Pancreas (tissue), 10 donors: ENCODE data around the gene HOXB5. TPM values are rescaled to one million over a fixed set of nuclear protein-coding genes. Genes with fewer than 3 reads are reported as not detected.
A peak's percentile ranks its signal among the peaks of the same experiment; 100 is the strongest.

ENCODE experiments used
- ATAC-seq, 4 donors: fragments of 200-7000 bp; cut with Tn5 transposase; one replicate each; pipeline versions ENCODE4 v1.8.0 to v1.9.1; 2020; ENCODE audit warnings: mild to moderate bottlenecking in 4 of 4, moderate library complexity in 4 of 4
- DNase-seq, 6 donors: peaks; one replicate each; pipeline ENCODE4 v3.0.0-alpha.2; 2020
- FAIRE-seq: peaks from 2 replicates; lab custom pipeline; 2012; peaks lifted over from hg19 to GRCh38; lab: Jason Lieb, UNC
- H3K27ac ChIP-seq, 4 donors: fragments of 200-600 bp; sonication (generic); 1 replicate in 3 of 4; 2 replicates in 1 of 4; pipeline versions ENCODE4 v1.5.0 to v1.8.0; 2020
- H3K27me3 ChIP-seq, 4 donors: fragments of 200-600 bp; one replicate each; pipeline ENCODE4 v1.8.0; 2021
- H3K36me3 ChIP-seq, 3 donors: fragments of 200-600 bp; sonication (generic) in 1 of 3; one replicate each; pipeline versions ENCODE4 v1.5.0 to v1.8.0; 2020 to 2021
- H3K4me1 ChIP-seq, 3 donors: fragments of 200-600 bp; one replicate each; pipeline ENCODE4 v1.8.0; 2021
- H3K4me3 ChIP-seq, 4 donors: fragments of 200-600 bp; sonication (generic) in 2 of 4; one replicate each; pipeline versions ENCODE4 v1.5.0 to v1.8.0; 2020 to 2021
- H3K9me3 ChIP-seq, 4 donors: fragments of 200-600 bp; one replicate each; pipeline ENCODE4 v1.8.0; 2021
- CTCF ChIP-seq, 4 donors: fragments of 200-600 bp; sonication (generic) in 3 of 4; IDR thresholded peaks; one replicate each; pipeline versions ENCODE4 v1.5.0 to v1.8.0; 2021; ENCODE audit warnings: antibody characterized with exemption in 4 of 4
- WGBS, 2 donors: extraction: QIAGEN DNeasy Blood & Tissue Kit; methylation state at CpG; one replicate each; pipeline ENCODE4 v1.1.7; 2013; 5-methylcytosine and 5-hydroxymethylcytosine counted together
- intact Hi-C, 3 donors: fragments of 100-400 bp; cut with DNase I; formaldehyde crosslinking; loops; one replicate each; pipeline versions ENCODE4 v1.11.1 to v1.14.2; 2022
- polyA plus RNA-seq, 2 donors: library from polyadenylated mRNA; stranded (reverse); fragments of 200-250 nt; gene quantifications; one replicate each; pipeline ENCODE4 v1.2.3, GENCODE V29; 2013
- total RNA-seq, 6 donors: library from RNA; stranded (reverse); fragmentation: NEBNext Ultra II Directional in 4 of 6; extraction: Animal tissue kit (Norgen Biotek cat#: 25700) in 4 of 6; gene quantifications; one replicate each; pipeline versions ENCODE4 v1.2.1 to v1.2.4, GENCODE V29; 2021 to 2023
- donor health status: healthy with polysubstance abuse.
- donor health status: DM: no; HTN: no; CAD: no; lungs with moderate emphysema.
- donor health status: DM: no; HTN: no; CAD: no.
- donor health status: control.
- donor health status: control.
- donor health status: Bipolar disorder and iron deficiency.
- donor health status: DM: yes; HTN: yes; CAD: no.
- donor health status: DM: no; HTN: no; CAD: no.
- donor health status: DM: no; HTN: no; CAD: no.
- donor health status: DM: yes; HTN: yes; CAD: no.

The HOXB5 gene
- total and polyA plus RNA-seq, 8 donors = 0.19 to 1.0 (median 0.38) TPM

DNA sequence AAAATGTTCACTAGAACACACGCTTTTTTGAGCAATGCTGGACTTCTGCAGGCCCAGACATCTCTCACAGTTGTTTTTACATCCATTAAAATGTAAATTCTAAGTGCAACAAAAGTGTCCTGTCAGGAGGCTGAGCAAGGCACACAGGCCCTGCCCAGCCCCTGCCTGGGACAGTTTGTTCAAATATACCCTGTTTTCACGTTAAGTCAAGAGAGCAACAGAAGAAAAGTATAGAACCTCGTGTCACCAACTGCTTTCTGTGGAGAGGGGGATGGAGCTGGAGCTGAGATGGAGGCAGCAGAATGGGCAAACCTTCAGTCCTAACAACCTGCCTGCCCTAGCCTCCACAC lies 44.3 kb downstream of the HOXB5 start:
- ATAC-seq = no peak
- no peak for TF ChIP-seq CTCF (IDR thresholded peaks at IDR 0.05)
- Histone ChIP-seq H3K4me1 (no peaks in the 10 kb centered on the region), H3K9me3 (no peaks in the 10 kb centered on the region), H3K27ac (no peak overlapping the region), H3K27me3 (peaks cover 0 to 26% (median 2%) of the 10 kb centered on the region in 4 donors), H3K4me3 (no peak overlapping the region), H3K36me3 (no peaks in the 10 kb centered on the region)
- intact Hi-C loops = no loop called here
- no peak for DNase-seq
- 64 to 69% methylated on average over 3 of the region's 3 CpGs for WGBS, 2 donors
- FAIRE-seq = no peak

- peak overlapping the region in 1 of 4 donors; percentile 12 for H3K27ac ChIP-seq
- 58 to 62% methylated on average over 6 of the region's 6 CpGs for WGBS, 2 donors
- no peak for DNase-seq
- H3K27me3 ChIP-seq = peaks cover 0 to 26% (median 2%) of the 10 kb centered on the region in 4 donors
- ATAC-seq = no peak
- intact Hi-C loops = no loop called here
- no peaks in the 10 kb centered on the region for H3K9me3 ChIP-seq
- no peak for TF ChIP-seq CTCF (IDR thresholded peaks at IDR 0.05)
- no peaks in the 10 kb centered on the region for H3K36me3 ChIP-seq
- H3K4me3 ChIP-seq = no peak overlapping the region
- FAIRE-seq = no peak
- H3K4me1 ChIP-seq = no peaks in the 10 kb centered on the region
These were observed 44.9 kb downstream of the HOXB5 start for GRCh38 chr17:48548523-48549280.

DNA sequence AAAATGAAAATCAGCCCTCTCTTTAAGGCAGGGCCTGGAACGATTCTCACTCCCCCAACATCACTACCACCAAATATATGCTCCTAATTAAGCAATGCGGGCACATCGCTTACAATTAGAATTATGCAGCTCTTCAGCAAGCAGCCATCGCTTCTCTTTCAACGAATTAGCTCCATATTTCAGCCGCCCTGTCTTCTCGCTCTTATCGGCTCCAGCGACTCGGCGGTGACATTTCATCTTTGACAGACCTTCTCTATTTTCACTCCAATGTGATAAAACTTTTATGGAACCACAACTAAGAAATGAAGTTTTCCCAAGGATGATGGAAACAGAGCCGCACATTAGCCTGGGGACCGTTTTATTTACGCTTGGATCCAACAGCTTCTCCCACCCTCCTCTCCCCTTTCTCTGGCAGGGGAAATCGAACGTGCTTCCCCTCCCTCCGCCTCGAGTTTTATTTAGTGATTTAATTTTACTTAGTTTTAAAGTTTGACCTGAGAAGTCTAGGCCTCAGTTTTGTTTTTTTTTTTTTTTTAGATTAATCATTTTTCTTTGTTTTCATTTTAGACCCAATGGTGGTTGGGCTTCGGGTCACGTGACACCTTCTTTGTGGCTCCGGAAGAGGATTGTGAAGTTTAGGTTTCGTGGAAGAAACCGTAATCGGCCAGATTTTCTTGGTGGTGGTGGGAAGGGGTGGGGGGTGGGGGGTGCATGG lies 45.6 kb downstream of the HOXB5 start:
- H3K4me3 ChIP-seq = peak overlapping the region in 1 of 4 donors; percentile 7
- FAIRE-seq (no peak), DNase-seq (no peak), ATAC-seq (no peak)
- TF ChIP-seq CTCF (IDR thresholded peaks at IDR 0.05) = no peak
- H3K27ac ChIP-seq = no peak overlapping the region
- intact Hi-C loops = no loop called here
- H3K4me1 ChIP-seq = no peaks in the 10 kb centered on the region
- H3K36me3 ChIP-seq = no peaks in the 10 kb centered on the region
- no peaks in the 10 kb centered on the region for H3K9me3 ChIP-seq
- WGBS, 2 donors = 35 to 39% methylated on average over 24 of the region's 24 CpGs
- H3K27me3 ChIP-seq = peaks cover 0 to 27% (median 2%) of the 10 kb centered on the region in 4 donors

DNA sequence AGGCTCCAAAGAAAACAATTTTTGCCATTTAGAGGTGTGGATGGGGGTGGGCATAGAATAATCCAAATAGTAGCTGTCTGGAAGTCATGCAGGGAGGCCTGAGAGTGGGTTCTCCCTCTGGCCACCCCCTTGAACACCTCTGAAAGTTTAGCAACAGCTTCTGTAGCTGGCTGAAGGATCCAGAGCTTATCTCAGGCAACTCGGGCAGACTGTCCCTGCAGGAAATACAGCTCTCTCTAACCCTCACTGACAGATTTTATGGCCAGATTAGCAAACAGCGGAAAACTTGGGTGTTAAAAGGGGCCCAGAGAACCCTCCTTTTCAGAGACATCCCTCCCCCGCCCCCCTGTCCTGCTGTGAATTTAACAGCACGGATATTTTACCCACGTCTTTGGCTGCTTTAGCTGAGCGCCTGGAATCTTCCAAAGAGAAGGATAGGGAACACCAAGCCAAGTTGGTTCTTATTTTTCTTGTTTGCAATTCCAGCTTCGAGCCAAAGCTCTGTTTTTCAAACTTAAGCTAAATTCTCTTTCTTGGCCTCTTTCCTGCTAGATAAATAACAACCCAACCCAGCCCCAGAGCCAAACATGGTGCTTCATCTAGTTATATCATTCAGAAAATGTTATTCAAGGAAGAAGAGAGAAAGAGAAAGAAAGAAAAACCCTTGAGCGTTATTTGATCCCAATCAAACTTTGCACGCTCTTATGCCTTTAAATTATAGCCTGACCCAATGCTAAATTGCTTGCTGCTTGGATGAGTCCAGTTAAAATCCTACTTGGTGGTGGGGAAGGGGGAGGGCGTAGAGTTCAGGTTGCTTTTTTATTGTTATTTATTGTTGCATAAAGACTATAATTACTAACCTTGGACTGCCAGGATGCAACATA lies 46.4 kb downstream of the HOXB5 start:
- peak overlapping the region in 1 of 4 donors; percentile 7 for H3K4me3 ChIP-seq

More for the DNA sequence above, 46.4 kb downstream of the HOXB5 start:
- TF ChIP-seq CTCF (IDR thresholded peaks at IDR 0.05) = no peak
- H3K27me3 ChIP-seq = peaks cover 0 to 34% (median 2%) of the 10 kb centered on the region in 4 donors
- H3K4me1 ChIP-seq = no peaks in the 10 kb centered on the region
- FAIRE-seq (no peak), DNase-seq (no peak), ATAC-seq (no peak)
- H3K27ac ChIP-seq = no peak overlapping the region
- H3K9me3 ChIP-seq = no peaks in the 10 kb centered on the region
- 46 to 47% methylated on average over 10 of the region's 10 CpGs for WGBS, 2 donors
- no peaks in the 10 kb centered on the region for H3K36me3 ChIP-seq
- intact Hi-C loops = no loop called here
